ENCODE data around the gene MPP1. TPM values are rescaled to one million over a fixed set of nuclear protein-coding genes. Genes with fewer than 3 reads are reported as not detected.

MPP1 gene
- total and polyA plus RNA-seq, 9 of the 15 experiments (the other 6 are each of a cell fraction or from before 2014, with no cell fraction given), result 227 to 395 (median 283) TPM

GRCh38 chrX:154762537-154763296 is 42.6 kb downstream of the MPP1 start, which contains the start of gene DKC1 (continued):
- TF ChIP-seq MGA (IDR thresholded peaks at IDR 0.05) (peak; percentile 72), ERF (CRISPR knock-in tag; IDR thresholded peaks at IDR 0.05) (no peak), ARID3B (CRISPR knock-in tag; IDR thresholded peaks at IDR 0.05; ENCODE audit: borderline replicate concordance) (no peak), SRSF3 (IDR thresholded peaks at IDR 0.05; ENCODE audit: insufficient read depth, low read length) (0 out of 2 replicates have a peak, but pooled peaks have one; percentile 84), AFF4 (CRISPR knock-in tag; IDR thresholded peaks at IDR 0.05) (peak; percentile 41), MXI1 (IDR thresholded peaks at IDR 0.05; ENCODE audit: low read depth, low read length) (0 out of 2 replicates have a peak, but pooled peaks have one; percentile 15), ATF7 (IDR thresholded peaks at IDR 0.05) (peak; percentile 71), KDM2B (CRISPR knock-in tag; IDR thresholded peaks at IDR 0.05) (no peak), CEBPB (tag; IDR thresholded peaks at IDR 0.05) (peak; percentile 98)
